SHP77 treated with DMSO at 0.1 percent for 48 hours (cell line): ENCODE results near the gene ACTN4.
"Not testable (repeated sequence)": the region's sequence is repeated elsewhere in the genome, so short reads cannot be mapped to it uniquely, and the experiment has no call there.

Experiments used
- DNase-seq: peaks from one replicate; lab custom pipeline; 2025; lab: John Stamatoyannopoulos, UW

Gene ACTN4

GRCh38 chr19:38766276-38767047 is 119.0 kb downstream of the ACTN4 start:
- no peak for DNase-seq

- DNase-seq = no peak
These were observed 122.3 kb downstream of the ACTN4 start for GRCh38 chr19:38769635-38770211.

- DNase-seq = not testable (repeated sequence)
These were observed 122.9 kb downstream of the ACTN4 start for GRCh38 chr19:38770228-38770948.

GRCh38 chr19:38770949-38771275 is 123.5 kb downstream of the ACTN4 start:
- not testable (repeated sequence) for DNase-seq

GRCh38 chr19:38771569-38771968 is 124.1 kb downstream of the ACTN4 start:
- not testable (repeated sequence) for DNase-seq

- DNase-seq = no peak
These were observed 126.2 kb downstream of the ACTN4 start, which contains the start of gene LGALS7 for GRCh38 chr19:38773469-38774177. Gene LGALS7, minus strand, starts transcription at chr19:38773517. Its CDS starts 25 bp downstream, at chr19:38773492.

GRCh38 chr19:38774181-38774950 is 126.9 kb downstream of the ACTN4 start:
- no peak for DNase-seq

- DNase-seq = no peak
These were observed 131.3 kb downstream of the ACTN4 start for GRCh38 chr19:38778733-38779132.

- DNase-seq = no peak
These were observed 133.0 kb downstream of the ACTN4 start for GRCh38 chr19:38780443-38780842.

- no peak for DNase-seq
These were observed 133.6 kb downstream of the ACTN4 start for GRCh38 chr19:38781058-38781457.
